HL-60 (cell line): ENCODE data around the gene SEMA6C.

Experiments used
- GABPA ChIP-seq: IDR thresholded peaks from 2 replicates; pipeline ENCODE4 v1.6.1; 2012; ENCODE audit warnings: low read depth
- TF ChIP-seq, protein P1 (sequence below): IDR thresholded peaks from one replicate; pipeline ENCODE4 v1.5.1; 2011; ENCODE audit warnings: low read length, control low read depth, inconsistent platforms; ENCODE audit not compliant: insufficient read depth

- TF ChIP-seq, protein P1, sequence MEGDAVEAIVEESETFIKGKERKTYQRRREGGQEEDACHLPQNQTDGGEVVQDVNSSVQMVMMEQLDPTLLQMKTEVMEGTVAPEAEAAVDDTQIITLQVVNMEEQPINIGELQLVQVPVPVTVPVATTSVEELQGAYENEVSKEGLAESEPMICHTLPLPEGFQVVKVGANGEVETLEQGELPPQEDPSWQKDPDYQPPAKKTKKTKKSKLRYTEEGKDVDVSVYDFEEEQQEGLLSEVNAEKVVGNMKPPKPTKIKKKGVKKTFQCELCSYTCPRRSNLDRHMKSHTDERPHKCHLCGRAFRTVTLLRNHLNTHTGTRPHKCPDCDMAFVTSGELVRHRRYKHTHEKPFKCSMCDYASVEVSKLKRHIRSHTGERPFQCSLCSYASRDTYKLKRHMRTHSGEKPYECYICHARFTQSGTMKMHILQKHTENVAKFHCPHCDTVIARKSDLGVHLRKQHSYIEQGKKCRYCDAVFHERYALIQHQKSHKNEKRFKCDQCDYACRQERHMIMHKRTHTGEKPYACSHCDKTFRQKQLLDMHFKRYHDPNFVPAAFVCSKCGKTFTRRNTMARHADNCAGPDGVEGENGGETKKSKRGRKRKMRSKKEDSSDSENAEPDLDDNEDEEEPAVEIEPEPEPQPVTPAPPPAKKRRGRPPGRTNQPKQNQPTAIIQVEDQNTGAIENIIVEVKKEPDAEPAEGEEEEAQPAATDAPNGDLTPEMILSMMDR, result no peak
- no peak for TF ChIP-seq GABPA
Observed at GRCh38 chr1:151132335-151133017, 14.0 kb downstream of the SEMA6C start.
